Globus pallidus (tissue), 1 donor: ENCODE results near the gene HOXA2.

Experiments
- DNase-seq: peaks from one replicate; pipeline ENCODE4 v3.0.0-alpha.2; 2015; ENCODE audit warnings: low spot score

Gene HOXA2

DNA sequence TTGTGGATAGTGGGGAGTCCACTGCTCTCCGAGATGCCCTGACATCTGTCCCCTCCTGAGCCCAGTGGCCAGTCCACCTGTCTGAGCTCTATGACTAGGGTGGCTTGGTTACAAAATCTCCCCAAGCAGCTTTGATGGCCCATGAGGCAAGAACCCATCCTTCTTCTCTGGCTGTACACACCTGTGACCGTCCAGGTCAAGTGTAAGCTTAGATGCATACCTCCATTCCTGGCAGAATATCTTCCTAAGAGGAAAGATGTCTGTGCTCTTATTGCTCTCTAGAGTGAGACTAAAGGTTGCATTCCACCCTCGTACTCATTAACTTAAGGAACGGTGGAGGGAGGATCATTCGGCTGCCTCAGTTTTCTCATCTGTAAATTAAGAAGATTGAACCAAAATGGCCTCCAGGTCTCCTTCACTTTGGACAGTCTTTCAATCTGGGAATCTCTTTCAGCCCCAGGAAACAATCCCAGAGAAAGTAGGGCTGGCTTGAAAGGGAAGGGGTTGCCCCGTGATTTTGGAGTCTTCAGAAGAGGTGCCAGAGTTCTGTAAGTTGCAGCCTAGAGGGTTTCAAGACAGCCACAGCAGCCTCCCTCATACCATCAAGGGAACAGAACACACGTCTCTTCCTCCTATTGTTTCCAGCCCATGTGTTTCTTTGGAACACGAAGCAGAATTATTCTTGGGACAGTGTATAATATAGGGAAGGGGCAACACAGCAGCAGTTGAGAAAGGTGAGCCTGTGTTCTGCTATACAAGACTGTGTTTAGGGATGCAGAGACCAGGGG is 22.6 kb upstream of the HOXA2 start:
- DNase-seq = no peak

DNA sequence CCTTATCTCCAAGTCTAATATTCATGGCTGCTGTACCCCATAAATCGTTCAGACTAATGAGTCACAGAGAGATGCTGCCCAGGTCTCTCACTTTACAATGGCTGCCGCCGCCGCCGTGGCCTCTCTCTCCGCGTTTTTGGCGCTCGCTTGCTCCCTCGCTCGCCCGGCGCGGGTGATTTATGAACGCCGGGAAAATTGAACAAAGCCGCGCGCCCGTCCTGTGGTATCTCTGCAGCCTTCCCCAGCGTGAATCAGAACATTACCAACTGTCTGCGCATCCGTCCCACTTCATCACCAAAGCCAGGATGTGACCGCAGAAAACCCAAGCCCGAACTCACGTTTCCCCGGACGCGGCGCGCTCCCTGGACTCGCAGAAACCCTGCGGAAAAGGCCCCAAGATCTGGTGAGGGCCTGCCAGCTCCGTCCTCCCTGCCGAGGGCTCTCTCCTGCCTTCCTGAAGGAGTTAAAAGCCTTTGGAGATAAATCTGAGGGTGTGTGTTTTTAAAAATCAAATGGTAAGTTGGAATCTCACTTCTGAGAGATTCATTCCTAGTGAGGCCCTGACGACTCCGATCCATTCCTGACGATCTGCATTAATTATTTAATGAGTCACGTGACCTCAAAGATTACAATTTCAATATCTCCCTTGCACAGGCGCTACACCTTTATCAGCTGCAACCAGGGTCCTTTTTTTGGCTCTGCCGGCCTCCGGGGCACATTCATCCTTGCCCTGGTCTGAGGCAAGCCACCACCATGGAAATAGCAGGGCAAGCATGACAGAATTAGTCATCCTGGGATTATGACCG is 21.8 kb upstream of the HOXA2 start:
- no peak for DNase-seq

DNA sequence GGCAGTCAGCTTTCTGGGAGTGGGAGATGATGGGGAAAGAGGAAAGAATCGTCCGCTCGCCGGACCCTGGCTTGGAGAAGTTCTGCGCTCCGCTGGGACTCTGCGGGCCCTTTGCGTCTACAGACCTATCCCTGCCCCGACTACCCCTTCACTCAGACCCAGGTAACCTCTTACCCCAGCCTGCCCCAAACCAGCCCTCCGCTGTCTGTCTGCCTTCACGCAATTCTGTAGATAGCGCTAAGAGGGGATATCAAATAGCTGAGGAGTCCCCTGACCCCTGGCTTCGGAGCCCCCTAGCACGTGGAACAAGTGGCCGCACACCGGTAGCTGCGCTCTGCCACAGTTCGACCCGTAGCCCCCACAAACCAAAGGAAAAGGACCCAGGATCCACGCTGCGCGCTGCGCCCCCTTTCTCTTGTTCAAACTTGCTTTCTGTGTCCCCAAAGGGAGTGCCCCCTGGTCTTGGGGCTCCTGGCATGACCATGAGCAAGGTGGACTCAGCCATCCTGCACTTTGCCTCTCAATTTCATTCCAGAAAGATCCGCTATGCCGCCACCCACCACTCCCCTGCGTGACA is 21.1 kb upstream of the HOXA2 start:
- DNase-seq = no peak

DNA sequence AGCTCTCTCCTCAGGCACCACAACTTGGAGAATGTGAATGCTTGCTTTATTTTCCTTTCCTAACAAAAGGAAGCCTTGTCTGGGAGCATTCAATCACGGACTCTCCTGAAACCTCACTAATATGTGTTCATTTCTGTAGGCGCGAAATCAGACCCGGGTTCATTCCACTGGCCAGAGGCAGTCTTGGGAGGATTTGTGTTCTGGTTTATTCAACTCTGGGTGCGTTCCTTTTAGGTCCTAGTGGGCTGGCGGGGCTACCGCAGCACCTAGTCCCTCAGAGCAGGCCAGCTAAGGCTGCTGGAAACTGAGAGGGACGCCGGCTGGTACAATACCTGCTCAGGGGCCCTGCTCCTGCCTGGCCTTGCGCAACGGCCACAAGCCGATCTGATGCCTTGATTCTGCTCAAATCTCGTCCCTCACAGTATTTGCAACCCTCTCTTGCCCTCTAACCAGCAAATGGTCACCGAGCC is 20.6 kb upstream of the HOXA2 start:
- no peak for DNase-seq

DNA sequence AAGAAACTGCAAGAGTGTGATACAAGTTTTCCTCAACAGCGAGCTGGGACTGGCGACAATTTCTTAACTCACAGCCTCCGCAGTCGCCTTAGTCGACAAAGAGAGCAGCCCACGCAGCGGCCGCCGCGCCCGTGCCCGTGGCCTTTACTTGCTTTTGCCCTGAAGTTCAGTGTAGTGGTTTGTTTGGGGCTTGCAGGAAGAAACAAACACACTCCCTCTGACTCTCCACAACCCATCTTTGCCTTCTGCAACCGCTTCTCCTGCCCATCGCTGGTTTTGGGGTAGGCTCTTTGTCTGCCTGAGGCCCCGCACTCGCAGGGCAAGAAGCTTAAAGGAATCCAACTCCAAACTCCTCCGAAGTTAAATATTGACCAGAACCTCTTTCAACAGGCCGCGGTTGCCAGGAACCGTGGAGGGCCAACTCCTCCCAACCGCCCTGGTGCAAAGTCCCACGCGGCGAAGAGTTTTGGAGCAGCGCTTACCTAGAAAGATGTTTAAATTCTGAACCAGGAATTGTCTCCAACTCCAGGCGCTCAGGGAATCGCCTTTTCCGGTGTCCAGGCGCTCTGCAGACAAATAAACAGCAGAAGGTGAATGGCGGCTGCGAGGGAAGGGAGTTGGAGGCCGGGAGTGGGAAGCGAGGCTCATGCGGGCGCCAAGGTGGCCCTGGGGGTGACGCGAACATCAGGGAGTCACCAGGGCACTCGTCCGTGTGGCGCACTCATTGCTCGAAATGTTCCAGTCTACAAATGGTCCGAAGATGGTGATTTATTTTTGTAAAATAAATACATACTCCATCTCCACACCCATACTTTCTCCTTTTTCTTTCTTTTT is 19.8 kb upstream of the HOXA2 start:
- DNase-seq = no peak

DNA sequence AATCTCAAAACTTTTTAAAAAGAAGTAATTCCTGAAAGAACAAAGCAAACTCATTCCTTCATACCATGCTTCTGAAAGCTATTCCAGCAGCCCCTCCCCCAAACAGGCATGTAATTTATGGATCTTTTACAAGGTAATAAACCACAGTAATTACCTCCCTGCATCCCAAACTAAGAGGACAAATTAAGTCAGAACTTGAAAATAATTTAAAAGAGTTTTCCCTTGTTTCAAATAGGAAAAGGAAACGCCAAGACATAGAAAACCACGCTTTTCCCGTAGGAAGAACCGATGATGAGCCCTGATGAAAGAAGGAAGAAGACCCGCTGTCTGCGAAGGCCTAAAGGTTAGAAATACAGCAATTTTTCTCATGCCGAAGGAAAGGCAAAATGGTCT is 19.2 kb upstream of the HOXA2 start:
- no peak for DNase-seq

DNA sequence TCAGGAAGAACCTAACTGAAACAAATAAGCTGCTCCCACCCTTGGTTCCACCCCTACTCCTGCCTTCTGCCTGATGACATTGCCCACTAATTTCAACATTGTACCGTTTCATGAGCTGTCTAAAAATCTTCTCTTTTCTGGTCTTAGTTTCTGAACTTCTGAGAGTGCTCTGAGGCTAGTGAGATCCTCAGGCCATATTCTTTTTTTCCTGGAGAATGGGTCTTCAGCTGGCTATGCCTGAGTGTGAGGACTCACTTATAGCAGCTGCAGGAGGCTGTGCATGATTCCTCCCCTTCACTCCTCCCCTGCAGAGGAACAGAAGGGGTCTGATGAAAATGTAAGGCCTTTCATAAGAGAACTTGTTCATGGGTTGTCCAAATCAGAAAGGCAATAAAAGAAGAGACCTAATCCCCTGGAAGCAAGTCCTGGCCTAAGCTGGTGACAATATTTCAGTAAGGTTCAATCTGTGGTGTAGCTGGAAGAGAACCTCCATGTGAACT is 17.0 kb upstream of the HOXA2 start:
- no peak for DNase-seq

DNA sequence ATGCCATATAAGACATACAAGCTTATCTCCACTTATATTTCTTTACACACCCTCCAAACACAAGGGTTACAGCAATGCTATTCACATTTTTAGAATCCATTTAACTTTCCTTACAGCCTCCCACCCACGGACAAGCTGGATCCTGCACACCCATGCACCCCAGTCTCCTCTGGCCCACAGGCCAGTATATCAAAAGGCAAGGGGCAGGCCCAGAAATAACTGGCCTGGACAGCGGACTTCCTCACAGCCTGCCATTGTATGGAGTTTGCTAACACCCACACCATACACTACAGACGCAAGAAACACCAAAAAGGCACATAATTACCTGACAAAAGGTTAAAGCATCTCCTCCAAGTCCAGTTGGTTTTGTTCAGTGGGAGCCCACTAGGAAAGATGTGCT is 16.1 kb upstream of the HOXA2 start:
- no peak for DNase-seq

DNA sequence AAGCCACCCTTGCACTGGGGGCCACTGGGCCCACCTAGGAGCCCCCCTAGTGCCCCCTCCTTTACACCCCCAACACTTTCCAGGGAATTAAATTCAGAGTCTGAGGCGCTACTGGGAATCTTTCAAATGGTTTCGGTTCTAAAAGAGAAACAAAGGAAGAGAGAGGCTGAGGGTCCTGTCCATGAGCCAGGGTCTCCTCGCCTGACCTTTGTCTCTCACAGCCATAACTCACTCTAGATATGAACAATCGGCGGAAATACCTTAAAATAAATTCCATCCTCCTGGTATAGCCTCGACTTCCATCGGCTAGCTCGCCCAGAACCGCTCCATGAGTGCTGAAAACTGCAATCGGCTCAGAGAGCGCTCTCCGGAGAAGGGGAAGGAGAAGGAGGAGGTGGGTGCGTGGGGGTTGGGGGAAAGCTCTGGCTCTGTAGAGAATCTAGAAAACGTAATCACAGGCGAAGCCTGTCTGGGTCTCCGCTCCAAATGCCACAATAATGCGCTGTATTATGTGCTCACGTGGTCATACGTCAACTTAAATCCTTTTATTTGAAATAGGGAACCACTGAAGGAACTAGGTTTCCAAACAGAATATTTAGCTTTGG is 15.5 kb upstream of the HOXA2 start:
- DNase-seq = no peak

DNA sequence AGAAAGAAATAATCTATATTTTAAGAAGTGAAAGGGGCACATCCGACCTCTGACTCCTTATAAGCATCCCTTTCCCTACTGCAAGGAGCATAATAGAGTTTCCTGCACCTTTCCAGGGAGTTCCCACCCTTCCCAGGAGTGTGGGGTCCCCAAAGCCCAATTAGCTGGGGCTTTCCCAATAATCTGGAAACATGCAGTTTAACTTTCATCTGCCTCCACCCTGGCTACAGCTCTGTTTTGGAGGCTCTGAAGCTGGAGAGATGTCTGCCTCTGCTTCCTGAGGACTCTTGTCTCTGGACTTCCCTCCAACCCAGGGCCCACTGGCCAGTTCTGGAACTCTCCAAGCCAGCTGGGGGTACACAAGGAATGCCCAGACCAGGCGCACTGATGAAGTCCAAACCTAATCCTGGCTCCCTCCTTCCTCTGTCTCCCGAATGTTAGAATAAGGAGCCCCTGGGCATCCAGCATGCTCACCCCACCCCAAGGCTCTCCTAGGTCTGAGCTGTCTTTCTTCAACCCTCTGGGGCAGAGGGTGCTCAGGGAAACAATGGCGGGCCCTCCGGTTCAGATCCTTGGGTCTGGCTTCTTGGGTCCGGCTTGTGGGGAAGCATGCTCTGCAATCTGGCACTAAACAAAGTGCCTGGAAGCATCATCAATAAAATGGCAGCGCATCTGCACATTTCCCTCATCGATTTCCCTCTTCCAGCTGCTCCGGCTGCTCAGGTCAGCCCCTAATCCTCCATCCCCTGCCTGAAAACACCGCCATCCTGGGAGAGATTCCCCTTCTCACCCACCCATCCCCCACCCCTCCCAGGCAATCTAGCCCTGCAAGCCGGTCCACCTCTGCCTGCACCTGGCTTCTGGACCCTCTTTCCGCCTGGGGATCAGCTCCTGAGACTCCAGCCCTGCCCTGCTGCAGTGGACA is 14.7 kb upstream of the HOXA2 start:
- DNase-seq = no peak

DNA sequence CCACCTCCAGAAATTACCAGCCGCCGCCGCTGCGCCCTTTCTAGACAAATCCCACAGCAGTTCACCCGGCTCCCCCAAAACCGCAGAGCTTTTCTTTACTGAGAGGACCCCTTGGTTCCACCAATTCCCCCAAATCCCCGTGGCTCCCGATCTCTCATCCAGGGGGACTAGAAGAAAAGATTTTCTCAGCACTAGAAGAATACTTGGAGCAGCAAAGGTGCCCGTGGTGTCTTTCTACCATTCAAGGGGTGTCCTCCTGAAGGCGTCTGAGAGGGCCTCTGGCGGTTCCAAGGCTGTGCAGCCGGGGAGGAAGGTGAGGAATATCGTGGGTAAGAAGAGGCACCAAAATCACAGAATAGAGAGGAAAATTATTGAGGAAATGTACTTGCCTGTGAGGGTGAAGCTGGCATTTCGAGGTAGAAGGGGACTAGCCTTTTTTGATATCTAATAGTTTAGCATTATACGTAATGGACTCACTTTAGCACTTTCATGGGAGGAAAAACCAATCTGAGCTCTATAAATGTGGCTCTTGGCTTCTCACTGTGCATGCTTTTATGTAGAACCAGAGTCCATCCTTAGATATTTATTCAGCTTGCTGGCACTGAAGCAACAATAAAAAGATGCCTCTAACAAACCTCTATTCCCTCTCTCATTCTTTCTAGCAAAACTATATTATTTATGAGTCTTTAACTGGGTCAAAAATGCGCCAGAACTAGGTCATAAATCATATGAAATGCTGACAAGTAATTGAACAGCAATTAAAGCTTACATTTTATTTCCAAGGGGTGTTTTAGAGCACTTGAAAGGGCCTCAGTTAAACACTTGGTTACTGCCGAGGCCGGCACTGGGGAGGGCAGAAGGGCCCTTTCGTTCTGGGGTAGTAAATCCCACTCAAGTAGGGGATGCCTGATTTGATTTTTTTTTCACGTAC is 13.8 kb upstream of the HOXA2 start:
- no peak for DNase-seq

DNA sequence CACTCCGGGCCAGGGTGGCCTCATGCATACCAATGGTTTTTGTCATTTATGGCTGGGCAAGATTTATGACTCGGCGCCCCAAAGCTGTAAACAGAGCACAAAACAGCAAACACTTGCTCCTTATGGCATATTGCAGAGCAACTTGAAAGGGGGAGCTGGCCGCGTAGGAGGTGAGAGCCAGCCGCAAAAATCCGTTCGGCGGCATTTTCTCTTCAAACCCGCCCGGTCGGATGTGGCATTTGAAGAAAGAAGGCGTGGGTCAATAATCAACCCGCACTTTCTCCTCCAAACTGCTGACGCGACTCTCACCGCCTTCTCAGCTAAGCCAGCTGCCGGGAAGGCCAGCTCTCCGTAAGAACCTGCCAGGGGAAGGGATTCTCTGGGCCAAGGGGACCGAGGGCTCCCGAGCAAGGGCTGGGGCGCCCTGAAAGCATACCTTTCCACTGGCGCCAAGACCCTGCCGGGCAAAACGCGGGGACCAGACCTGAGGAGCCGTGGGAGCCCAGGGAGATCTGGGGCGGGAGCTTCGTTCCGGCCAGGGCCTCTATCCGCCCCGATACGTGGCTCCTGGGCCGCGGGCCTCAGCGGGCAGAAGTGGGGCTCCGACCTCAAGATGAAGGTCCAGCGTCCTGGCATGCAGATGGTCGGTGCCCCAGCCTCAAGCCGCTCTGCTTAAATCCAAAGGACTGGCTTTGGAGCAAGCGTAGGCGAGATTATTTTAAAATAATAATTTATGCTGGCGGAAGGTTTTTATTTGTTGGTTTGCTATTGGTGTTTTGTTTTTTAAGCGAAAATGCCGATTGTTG is 12.9 kb upstream of the HOXA2 start:
- no peak for DNase-seq

DNA sequence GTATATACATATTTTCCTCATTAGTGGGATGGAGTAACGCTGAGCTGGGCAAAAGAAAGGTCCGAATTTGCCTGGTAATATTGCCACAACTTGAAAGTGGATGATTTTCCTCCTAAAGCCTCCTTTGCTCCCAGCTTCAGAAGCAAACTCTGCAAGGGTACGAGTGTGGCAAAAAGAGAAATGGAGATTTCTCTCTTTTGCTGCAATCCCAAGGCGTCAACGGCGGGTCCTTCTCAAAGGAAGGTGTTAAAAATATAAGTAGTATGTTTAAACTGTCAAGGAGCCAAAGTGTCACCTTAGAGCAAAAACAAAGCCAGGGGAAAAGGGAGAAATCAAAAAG is 12.4 kb upstream of the HOXA2 start:
- no peak for DNase-seq

DNA sequence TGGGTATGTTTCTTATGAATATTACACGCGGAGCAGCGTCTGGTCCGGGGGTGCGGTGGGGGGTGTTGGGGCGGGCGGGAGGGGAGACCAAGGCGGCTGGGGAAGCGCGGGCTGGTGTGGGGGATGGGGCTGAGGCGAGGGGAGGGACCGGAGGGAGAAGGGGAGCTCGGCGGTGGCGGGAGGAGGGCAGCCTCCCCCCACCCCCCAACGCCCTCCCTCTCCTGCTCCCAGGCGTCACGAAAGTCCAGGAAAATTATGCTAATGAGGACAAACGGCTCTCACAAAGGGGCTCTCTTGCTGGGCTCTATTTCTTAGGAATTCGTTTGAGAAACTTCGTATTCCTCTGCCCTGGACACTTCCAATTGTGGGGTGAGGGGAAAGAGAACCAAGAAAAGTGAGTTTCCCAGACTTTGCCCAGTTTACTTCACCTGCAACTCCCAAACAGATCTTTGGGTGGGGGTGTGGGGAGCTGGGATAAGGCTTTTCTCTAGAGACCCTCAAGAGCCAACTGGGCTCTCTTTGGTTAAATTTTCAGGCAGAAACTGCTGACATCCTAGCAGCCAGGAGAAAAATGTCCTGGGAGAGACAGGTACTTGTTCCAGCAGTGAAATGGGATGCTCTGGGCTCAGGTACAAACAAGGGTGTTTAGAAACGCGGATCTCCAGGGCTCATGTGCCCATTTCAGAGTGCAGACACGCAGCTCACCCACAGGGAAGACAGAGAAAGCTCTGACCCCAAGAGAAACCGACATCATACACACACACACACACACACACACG is 11.7 kb upstream of the HOXA2 start:
- no peak for DNase-seq

DNA sequence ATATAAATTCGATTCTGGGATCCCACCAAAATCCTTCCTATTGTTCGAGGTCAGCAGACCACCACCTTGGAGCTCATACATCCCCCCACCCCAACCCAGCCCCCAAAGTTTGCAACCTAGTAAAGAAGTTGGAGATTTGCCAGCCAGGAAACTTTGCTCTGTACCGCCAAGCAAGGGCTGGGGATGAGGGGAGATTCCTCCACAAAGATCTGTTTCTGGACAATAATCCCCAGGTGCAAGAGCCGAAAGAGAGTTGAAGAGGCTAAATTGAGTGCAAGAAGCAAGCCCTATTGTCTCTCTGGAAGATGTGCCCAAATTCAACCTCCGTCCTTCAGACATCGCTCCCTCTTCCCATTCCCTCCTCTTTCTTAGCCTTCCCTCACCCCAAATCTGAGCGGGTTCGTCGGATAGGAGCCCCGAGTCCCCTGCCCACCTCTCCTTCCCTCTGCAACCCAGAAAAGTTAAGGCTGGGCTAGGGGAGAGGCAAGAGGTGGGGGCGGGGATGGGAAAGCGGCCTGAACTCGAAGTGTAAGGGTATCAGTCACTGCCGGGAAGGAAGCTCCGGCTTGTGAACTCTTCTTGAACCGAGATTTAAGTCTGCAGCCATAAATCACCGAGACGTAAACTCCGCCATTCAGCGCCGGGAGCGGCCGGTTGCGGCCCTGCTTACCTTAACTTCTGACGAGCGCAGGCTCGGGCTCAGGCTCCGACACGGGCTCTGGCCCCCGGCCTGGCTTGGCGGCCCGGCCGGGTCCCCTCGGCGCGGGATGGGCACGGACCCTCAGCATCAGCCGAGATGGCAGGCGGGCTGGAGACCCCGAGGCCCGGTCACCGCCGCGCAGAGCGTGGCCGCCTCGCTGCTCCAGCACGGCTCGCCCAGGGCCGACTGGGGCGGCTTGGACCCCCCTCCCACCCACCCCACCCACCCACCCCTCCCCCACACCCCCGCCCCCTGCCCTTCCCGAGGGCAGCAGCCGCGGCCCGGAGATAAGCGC is 10.8 kb upstream of the HOXA2 start:
- no peak for DNase-seq

DNA sequence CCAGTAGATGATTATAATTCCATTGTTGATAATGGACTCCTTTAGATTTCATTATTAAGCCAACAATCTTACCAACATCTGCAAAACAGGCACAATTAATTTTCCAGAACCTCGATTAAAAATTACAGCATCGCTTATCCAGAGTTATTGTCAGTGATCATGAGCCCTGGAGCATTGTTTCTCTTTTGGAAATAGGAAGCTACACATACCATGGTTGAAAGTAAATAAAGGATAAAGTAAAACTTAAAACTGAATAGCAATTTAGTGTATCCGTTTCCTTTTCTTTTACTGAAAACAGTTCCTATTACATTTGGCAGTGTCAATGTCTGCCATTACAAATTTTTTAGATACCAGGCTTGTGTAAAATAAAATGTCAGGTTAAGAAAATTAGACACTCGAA is 9.9 kb upstream of the HOXA2 start:
- no peak for DNase-seq
